A673 (cell line): Measurements from ENCODE around the gene DNAH5.

Experiments
- CTCF ChIP-seq: fragments of 300-800, 200-600 bp; sonication (generic); conservative IDR thresholded peaks from 2 replicates; pipeline ENCODE4 v1.5.1; 2017; ENCODE audit warnings: low read depth, mild to moderate bottlenecking, antibody characterized with exemption, low read length, moderate library complexity, mixed read lengths
- EZH2 ChIP-seq: fragments of 200-600 bp; sonication (generic); IDR thresholded peaks from 2 replicates; pipeline ENCODE4 v1.6.1; 2017; ENCODE audit warnings: borderline replicate concordance, low read depth, mild to moderate bottlenecking, mixed read lengths, antibody characterized with exemption, low read length; ENCODE audit not compliant: poor library complexity, severe bottlenecking

GRCh38 chr5:13830536-13830935 is 114.0 kb downstream of the DNAH5 start:
- TF ChIP-seq CTCF (no peak), EZH2 (no peak)
